Nephron progenitor cell (in vitro differentiated cells): ENCODE results near the gene FAM120B.

Experiments used
- DNase-seq: peaks from one replicate; pipeline ENCODE4 v3.0.0; 2021
- H3K27ac Mint-ChIP-seq: 2 replicates; pipeline ENCODE4 v1.8.0; 2021; ENCODE audit warnings: mild to moderate bottlenecking, moderate library complexity, mixed read lengths
- H3K27me3 Mint-ChIP-seq: 2 replicates; pipeline ENCODE4 v1.8.0; 2021; ENCODE audit warnings: mild to moderate bottlenecking, low read depth, mixed read lengths; ENCODE audit not compliant: poor library complexity
- H3K36me3 Mint-ChIP-seq: 2 replicates; pipeline ENCODE4 v1.8.0; 2021; ENCODE audit warnings: low read depth, mixed read lengths
- H3K4me1 Mint-ChIP-seq: 2 replicates; pipeline ENCODE4 v1.8.0; 2021; ENCODE audit warnings: mixed read lengths
- H3K4me3 Mint-ChIP-seq: 2 replicates; pipeline ENCODE4 v1.8.0; 2021; ENCODE audit warnings: mild to moderate bottlenecking, moderate library complexity, mixed read lengths
- H3K9me3 Mint-ChIP-seq: 2 replicates; pipeline ENCODE4 v1.8.0; 2021; ENCODE audit warnings: mild to moderate bottlenecking, moderate library complexity, mixed read lengths
- TF ChIP-seq, protein P1 (sequence below): fragments of 200-600 bp; sonication (generic); IDR thresholded peaks from 2 replicates; pipeline ENCODE4 v1.5.0; 2021; ENCODE audit warnings: antibody characterized with exemption

The FAM120B gene

GRCh38 chr6:170410241-170410640, 103.7 kb downstream of the FAM120B start:
- no peak for DNase-seq
- Mint-ChIP-seq H3K27ac (no peak overlapping the region), H3K9me3 (peaks cover 55% of the 10 kb centered on the region), H3K27me3 (peaks cover 6% of the 10 kb centered on the region), H3K36me3 (peaks cover 74% of the 10 kb centered on the region), H3K4me1 (peaks cover 9% of the 10 kb centered on the region), H3K4me3 (no peak overlapping the region)
- TF ChIP-seq, protein P1, sequence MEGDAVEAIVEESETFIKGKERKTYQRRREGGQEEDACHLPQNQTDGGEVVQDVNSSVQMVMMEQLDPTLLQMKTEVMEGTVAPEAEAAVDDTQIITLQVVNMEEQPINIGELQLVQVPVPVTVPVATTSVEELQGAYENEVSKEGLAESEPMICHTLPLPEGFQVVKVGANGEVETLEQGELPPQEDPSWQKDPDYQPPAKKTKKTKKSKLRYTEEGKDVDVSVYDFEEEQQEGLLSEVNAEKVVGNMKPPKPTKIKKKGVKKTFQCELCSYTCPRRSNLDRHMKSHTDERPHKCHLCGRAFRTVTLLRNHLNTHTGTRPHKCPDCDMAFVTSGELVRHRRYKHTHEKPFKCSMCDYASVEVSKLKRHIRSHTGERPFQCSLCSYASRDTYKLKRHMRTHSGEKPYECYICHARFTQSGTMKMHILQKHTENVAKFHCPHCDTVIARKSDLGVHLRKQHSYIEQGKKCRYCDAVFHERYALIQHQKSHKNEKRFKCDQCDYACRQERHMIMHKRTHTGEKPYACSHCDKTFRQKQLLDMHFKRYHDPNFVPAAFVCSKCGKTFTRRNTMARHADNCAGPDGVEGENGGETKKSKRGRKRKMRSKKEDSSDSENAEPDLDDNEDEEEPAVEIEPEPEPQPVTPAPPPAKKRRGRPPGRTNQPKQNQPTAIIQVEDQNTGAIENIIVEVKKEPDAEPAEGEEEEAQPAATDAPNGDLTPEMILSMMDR: no peak

DNA sequence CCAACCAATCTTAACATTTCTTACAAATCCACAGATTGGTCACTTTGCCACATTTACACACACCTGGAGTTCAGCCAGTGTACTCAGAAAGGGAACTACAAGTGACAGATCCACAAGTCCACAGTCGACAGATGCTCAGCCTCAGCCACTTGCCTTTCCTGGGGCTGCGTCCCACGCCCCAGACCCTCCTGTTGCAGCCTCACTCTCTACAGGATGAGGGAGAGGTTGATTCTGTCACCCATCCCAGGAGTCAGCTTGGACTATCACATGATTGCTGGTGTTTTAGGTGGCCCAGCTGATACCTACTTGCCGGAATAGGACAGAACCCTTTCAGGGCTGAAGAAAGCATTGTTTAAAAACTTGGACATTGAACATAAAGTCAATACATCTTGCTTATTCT, 108.8 kb downstream of the FAM120B start:
- Mint-ChIP-seq H3K9me3 (peaks cover 42% of the 10 kb centered on the region), H3K27ac (no peak overlapping the region), H3K4me1 (peaks cover 11% of the 10 kb centered on the region), H3K36me3 (peaks cover 33% of the 10 kb centered on the region), H3K27me3 (no peaks in the 10 kb centered on the region), H3K4me3 (no peak overlapping the region)
- TF ChIP-seq, protein P1: no peak
- no peak for DNase-seq

GRCh38 chr6:170416303-170416702, 109.7 kb downstream of the FAM120B start:
- Mint-ChIP-seq H3K4me1 (peaks cover 11% of the 10 kb centered on the region), H3K9me3 (peaks cover 38% of the 10 kb centered on the region), H3K27ac (no peak overlapping the region), H3K4me3 (no peak overlapping the region), H3K36me3 (peaks cover 24% of the 10 kb centered on the region), H3K27me3 (no peaks in the 10 kb centered on the region)
- TF ChIP-seq, protein P1: no peak
- no peak for DNase-seq

- peaks cover 36% of the 10 kb centered on the region for H3K9me3 Mint-ChIP-seq
- no peak overlapping the region for H3K4me3 Mint-ChIP-seq
- H3K27ac Mint-ChIP-seq: no peak overlapping the region
- peaks cover 21% of the 10 kb centered on the region for H3K36me3 Mint-ChIP-seq
- H3K4me1 Mint-ChIP-seq: peaks cover 11% of the 10 kb centered on the region
- DNase-seq: no peak
- no peaks in the 10 kb centered on the region for H3K27me3 Mint-ChIP-seq
- TF ChIP-seq, protein P1: no peak
Measured at GRCh38 chr6:170416959-170417606, 110.5 kb downstream of the FAM120B start.

GRCh38 chr6:170417881-170418280, 111.3 kb downstream of the FAM120B start:
- H3K9me3 Mint-ChIP-seq: peaks cover 34% of the 10 kb centered on the region
- peaks cover 15% of the 10 kb centered on the region for H3K4me1 Mint-ChIP-seq
- no peaks in the 10 kb centered on the region for H3K27me3 Mint-ChIP-seq
- no peak overlapping the region for H3K27ac Mint-ChIP-seq
- no peak for DNase-seq
- H3K36me3 Mint-ChIP-seq: peaks cover 14% of the 10 kb centered on the region
- TF ChIP-seq, protein P1: no peak
- no peak overlapping the region for H3K4me3 Mint-ChIP-seq

DNA sequence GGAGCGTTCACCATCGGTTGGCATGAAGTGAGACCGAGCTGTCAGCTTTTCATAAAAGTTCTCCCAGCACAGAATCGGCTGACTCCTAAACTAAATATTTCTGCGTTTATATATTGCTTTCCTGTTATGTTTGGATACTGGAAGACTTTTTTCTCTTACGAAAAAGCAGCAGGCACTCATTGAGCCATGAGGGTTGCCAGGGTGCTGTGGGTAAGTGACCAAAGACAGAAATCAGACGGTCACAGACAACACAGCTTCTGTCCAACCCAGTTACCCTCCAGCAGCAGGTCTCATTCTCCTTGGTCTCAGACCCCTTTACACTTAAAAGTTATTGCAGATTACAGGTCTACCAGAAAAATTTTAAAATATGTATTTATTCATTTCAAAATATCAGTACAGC, 113.7 kb downstream of the FAM120B start:
- H3K4me1 Mint-ChIP-seq: peaks cover 37% of the 10 kb centered on the region
- H3K27me3 Mint-ChIP-seq: no peaks in the 10 kb centered on the region
- peaks cover 20% of the 10 kb centered on the region for H3K9me3 Mint-ChIP-seq
- no peak overlapping the region for H3K27ac Mint-ChIP-seq
- TF ChIP-seq, protein P1: no peak
- H3K4me3 Mint-ChIP-seq: no peak overlapping the region
- no peak for DNase-seq
- H3K36me3 Mint-ChIP-seq: no peaks in the 10 kb centered on the region
